Parathyroid adenoma (tissue), 2 donors: ENCODE measurements around the gene RTTN.

Source experiments
- H2AFZ ChIP-seq: fragments of 300-600 bp; sonication (generic); one replicate; pipeline ENCODE4 v1.7.0; 2017; ENCODE audit warnings: antibody characterized with exemption, mild to moderate bottlenecking
- H3K27ac ChIP-seq: fragments of 300-600 bp; sonication (generic); one replicate; pipeline ENCODE4 v1.7.0; 2017
- H3K27me3 ChIP-seq: fragments of 300-600 bp; sonication (generic); one replicate; pipeline ENCODE4 v1.7.0; 2017; ENCODE audit warnings: low read length; ENCODE audit not compliant: control insufficient read depth, insufficient read depth
- H3K36me3 ChIP-seq: fragments of 300-600 bp; sonication (generic); one replicate; pipeline ENCODE4 v1.7.0; 2017; ENCODE audit warnings: low read length; ENCODE audit not compliant: control insufficient read depth, insufficient read depth
- H3K4me1 ChIP-seq: fragments of 300-600 bp; sonication (generic); one replicate; pipeline ENCODE4 v1.7.0; 2017; ENCODE audit warnings: control low read depth
- H3K4me2 ChIP-seq: fragments of 300-600 bp; sonication (generic); one replicate; pipeline ENCODE4 v1.7.0; 2017; ENCODE audit warnings: low read length
- H3K4me3 ChIP-seq: fragments of 300-600 bp; sonication (generic); one replicate; pipeline ENCODE4 v1.7.0; 2017; ENCODE audit warnings: low read depth, low read length
- H3K79me2 ChIP-seq: fragments of 300-600 bp; sonication (generic); one replicate; pipeline ENCODE4 v1.7.0; 2017; ENCODE audit warnings: control low read depth
- H3K9ac ChIP-seq: fragments of 300-600 bp; sonication (generic); one replicate; pipeline ENCODE4 v1.7.0; 2017; ENCODE audit warnings: mild to moderate bottlenecking
- H3K9me3 ChIP-seq: fragments of 300-600 bp; sonication (generic); one replicate; pipeline ENCODE4 v1.7.0; 2017; ENCODE audit warnings: low read length; ENCODE audit not compliant: control insufficient read depth
- CTCF ChIP-seq: fragments of 300-600 bp; sonication (generic); IDR thresholded peaks from one replicate; pipeline ENCODE4 v1.7.0; 2017; ENCODE audit warnings: antibody characterized with exemption, mild to moderate bottlenecking
- donor health status: primary hyperparathyroidism.

The RTTN gene

GRCh38 chr18:70142001-70142400 is 63.5 kb downstream of the RTTN start:
- Histone ChIP-seq H3K9me3 (no peaks in the 10 kb centered on the region), H3K36me3 (no peaks in the 10 kb centered on the region), H3K4me1 (no peaks in the 10 kb centered on the region), H3K79me2 (no peaks in the 10 kb centered on the region), H3K27ac (no peak overlapping the region), H2AFZ (no peak overlapping the region), H3K4me3 (no peak overlapping the region), H3K27me3 (no peaks in the 10 kb centered on the region), H3K9ac (no peak overlapping the region), H3K4me2 (no peak overlapping the region)
- TF ChIP-seq CTCF: no peak

- Histone ChIP-seq H3K27me3 (no peaks in the 10 kb centered on the region), H3K79me2 (no peaks in the 10 kb centered on the region), H3K9me3 (no peaks in the 10 kb centered on the region), H3K4me1 (no peaks in the 10 kb centered on the region), H3K27ac (no peak overlapping the region), H3K4me3 (no peak overlapping the region), H3K9ac (no peak overlapping the region), H3K4me2 (no peak overlapping the region), H2AFZ (no peak overlapping the region), H3K36me3 (no peaks in the 10 kb centered on the region)
- no peak for TF ChIP-seq CTCF
Measured at GRCh38 chr18:70139138-70139537, 66.3 kb downstream of the RTTN start.

GRCh38 chr18:70135604-70136003 is 69.9 kb downstream of the RTTN start:
- no peak overlapping the region for H3K4me2 ChIP-seq
- H3K36me3 ChIP-seq: no peaks in the 10 kb centered on the region
- no peaks in the 10 kb centered on the region for H3K4me1 ChIP-seq
- no peak overlapping the region for H3K9ac ChIP-seq
- H3K79me2 ChIP-seq: no peaks in the 10 kb centered on the region
- no peak overlapping the region for H2AFZ ChIP-seq
- no peak overlapping the region for H3K27ac ChIP-seq
- H3K27me3 ChIP-seq: no peaks in the 10 kb centered on the region
- H3K4me3 ChIP-seq: no peak overlapping the region
- TF ChIP-seq CTCF: no peak
- H3K9me3 ChIP-seq: no peaks in the 10 kb centered on the region

GRCh38 chr18:70132999-70133398 is 72.5 kb downstream of the RTTN start:
- H3K9ac ChIP-seq: no peak overlapping the region
- H3K27ac ChIP-seq: no peak overlapping the region
- no peak overlapping the region for H2AFZ ChIP-seq
- H3K4me2 ChIP-seq: no peak overlapping the region
- no peaks in the 10 kb centered on the region for H3K4me1 ChIP-seq
- H3K79me2 ChIP-seq: no peaks in the 10 kb centered on the region
- no peak for TF ChIP-seq CTCF
- no peaks in the 10 kb centered on the region for H3K27me3 ChIP-seq
- H3K36me3 ChIP-seq: no peaks in the 10 kb centered on the region
- H3K4me3 ChIP-seq: no peak overlapping the region
- no peaks in the 10 kb centered on the region for H3K9me3 ChIP-seq

GRCh38 chr18:70128271-70128670 is 77.2 kb downstream of the RTTN start:
- no peaks in the 10 kb centered on the region for H3K9me3 ChIP-seq
- H3K36me3 ChIP-seq: no peaks in the 10 kb centered on the region
- H3K27me3 ChIP-seq: no peaks in the 10 kb centered on the region
- no peak for TF ChIP-seq CTCF
- no peak overlapping the region for H2AFZ ChIP-seq
- no peak overlapping the region for H3K4me3 ChIP-seq
- H3K27ac ChIP-seq: no peak overlapping the region
- H3K4me2 ChIP-seq: no peak overlapping the region
- no peaks in the 10 kb centered on the region for H3K79me2 ChIP-seq
- no peak overlapping the region for H3K9ac ChIP-seq
- H3K4me1 ChIP-seq: no peaks in the 10 kb centered on the region
